GM12865 (cell line): ENCODE data around the gene NEDD9.
A peak's percentile ranks its signal among the peaks of the same experiment; 100 is the strongest.

Experiments
- DNase-seq: peaks from one replicate; pipeline ENCODE4 v3.0.0; 2010; ENCODE audit warnings: low read depth
- H3K4me3 ChIP-seq: 2 replicates; pipeline ENCODE4 v1.5.1; 2011; ENCODE audit warnings: mild to moderate bottlenecking, low read depth, low read length, control low read depth
- TF ChIP-seq, protein P1 (sequence below): IDR thresholded peaks from 2 replicates; pipeline ENCODE4 v1.5.1; 2011; ENCODE audit warnings: low read length, control low read depth, low read depth, inconsistent platforms; ENCODE audit not compliant: insufficient read depth; ENCODE audit errors: missing control alignments

The NEDD9 gene, protein sequence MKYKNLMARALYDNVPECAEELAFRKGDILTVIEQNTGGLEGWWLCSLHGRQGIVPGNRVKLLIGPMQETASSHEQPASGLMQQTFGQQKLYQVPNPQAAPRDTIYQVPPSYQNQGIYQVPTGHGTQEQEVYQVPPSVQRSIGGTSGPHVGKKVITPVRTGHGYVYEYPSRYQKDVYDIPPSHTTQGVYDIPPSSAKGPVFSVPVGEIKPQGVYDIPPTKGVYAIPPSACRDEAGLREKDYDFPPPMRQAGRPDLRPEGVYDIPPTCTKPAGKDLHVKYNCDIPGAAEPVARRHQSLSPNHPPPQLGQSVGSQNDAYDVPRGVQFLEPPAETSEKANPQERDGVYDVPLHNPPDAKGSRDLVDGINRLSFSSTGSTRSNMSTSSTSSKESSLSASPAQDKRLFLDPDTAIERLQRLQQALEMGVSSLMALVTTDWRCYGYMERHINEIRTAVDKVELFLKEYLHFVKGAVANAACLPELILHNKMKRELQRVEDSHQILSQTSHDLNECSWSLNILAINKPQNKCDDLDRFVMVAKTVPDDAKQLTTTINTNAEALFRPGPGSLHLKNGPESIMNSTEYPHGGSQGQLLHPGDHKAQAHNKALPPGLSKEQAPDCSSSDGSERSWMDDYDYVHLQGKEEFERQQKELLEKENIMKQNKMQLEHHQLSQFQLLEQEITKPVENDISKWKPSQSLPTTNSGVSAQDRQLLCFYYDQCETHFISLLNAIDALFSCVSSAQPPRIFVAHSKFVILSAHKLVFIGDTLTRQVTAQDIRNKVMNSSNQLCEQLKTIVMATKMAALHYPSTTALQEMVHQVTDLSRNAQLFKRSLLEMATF

DNA sequence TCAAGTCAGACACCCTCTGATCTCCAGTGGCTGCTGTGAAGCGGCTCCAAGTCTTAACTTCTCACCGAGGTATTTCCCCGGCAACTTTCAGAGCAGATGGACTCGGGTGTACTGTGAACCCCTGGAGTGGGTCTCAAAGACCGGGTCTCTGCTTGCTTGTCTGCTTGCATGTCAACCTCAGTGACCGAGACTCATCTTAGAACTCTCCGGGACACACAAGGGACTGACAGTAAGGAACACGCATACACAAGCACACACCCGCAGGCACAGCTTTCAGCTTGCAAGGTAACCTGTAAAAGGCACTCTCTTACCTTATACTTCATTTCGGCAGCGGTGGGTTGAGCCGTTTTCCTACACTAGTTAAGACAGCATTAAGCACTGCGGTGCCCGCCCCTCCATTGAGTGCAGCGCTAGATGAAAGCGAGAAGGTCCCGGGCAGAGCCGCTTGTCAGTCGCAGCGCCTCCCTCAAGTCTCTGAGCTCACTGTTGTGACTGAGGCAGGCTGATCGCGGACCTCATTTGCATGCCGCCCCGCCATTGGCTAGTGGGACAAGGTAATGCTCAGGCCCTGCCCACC lies at the start of gene NEDD9:
TSS of gene NEDD9 (minus strand) at position 476 of the 577 bp plus-strand sequence. CDS start at position 323, 153 bp downstream.
- TF ChIP-seq, protein P1, sequence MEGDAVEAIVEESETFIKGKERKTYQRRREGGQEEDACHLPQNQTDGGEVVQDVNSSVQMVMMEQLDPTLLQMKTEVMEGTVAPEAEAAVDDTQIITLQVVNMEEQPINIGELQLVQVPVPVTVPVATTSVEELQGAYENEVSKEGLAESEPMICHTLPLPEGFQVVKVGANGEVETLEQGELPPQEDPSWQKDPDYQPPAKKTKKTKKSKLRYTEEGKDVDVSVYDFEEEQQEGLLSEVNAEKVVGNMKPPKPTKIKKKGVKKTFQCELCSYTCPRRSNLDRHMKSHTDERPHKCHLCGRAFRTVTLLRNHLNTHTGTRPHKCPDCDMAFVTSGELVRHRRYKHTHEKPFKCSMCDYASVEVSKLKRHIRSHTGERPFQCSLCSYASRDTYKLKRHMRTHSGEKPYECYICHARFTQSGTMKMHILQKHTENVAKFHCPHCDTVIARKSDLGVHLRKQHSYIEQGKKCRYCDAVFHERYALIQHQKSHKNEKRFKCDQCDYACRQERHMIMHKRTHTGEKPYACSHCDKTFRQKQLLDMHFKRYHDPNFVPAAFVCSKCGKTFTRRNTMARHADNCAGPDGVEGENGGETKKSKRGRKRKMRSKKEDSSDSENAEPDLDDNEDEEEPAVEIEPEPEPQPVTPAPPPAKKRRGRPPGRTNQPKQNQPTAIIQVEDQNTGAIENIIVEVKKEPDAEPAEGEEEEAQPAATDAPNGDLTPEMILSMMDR = no peak
- peak within 1 kb of the TSS; percentile 64 for H3K4me3 ChIP-seq
- peak; percentile 96 for DNase-seq

DNA sequence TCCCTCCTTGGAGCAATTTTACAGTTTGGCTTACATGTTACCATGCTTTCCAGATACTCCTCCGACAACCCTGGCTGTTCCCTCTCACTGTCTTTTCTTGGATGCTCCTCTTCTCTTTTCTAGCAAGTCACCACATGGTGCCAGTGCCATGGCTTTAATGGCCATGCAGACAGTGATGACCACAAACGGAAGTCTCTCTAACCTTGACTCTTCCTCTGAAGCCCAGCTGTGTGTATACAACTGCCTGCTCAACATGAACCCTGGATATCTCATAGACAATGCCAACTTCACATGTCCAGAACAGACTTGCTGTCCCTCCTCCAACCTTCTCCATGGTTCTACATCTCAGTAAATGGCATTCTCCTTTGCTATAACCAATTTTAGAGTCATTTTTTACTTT lies 49.8 kb upstream of the NEDD9 start:
- no peak overlapping the region for H3K4me3 ChIP-seq
- no peak for DNase-seq
- TF ChIP-seq, protein P1 = no peak

DNA sequence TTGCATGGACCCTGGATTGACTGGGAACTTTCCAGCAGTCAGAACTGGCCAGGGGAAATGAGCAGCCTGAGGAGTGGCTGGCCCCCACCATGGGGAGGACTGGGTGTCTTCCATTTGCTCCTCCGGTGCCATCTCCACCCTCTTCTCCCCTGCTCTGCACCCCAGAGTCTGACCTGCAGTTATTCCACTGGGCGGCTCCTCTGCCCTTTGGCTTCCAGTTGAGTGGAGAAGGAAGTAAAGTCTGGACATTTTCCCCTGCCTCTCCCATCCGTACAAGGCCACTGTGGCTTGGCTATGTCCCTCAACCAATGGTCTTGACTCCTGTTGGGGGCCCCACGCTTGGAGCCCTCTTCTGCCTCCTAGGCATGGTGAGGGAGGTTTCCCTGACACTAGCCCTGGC lies 47.9 kb upstream of the NEDD9 start:
- no peak for DNase-seq
- TF ChIP-seq, protein P1 = no peak
- H3K4me3 ChIP-seq = no peak overlapping the region

DNA sequence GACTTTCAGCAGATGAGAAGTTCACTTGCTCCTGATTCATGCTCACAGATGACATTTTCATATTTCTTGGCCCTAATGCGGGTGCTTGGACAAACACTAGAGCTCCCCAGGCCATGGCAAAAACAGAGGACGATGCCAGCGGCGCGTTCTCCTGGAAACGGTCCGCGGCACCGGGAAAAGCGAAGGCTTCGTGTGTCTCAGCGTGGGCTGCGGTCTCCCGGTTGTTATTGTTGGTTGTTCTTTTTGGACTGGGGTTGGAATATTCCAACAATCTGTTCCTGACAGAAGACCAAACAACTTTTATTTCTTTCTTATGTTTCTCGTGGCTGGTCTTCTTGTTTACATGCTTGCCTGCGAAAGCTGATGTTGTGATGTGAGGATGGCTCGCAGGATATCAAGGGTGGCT lies 46.8 kb upstream of the NEDD9 start:
- no peak for DNase-seq
- TF ChIP-seq, protein P1 = no peak
- H3K4me3 ChIP-seq = no peak overlapping the region

DNA sequence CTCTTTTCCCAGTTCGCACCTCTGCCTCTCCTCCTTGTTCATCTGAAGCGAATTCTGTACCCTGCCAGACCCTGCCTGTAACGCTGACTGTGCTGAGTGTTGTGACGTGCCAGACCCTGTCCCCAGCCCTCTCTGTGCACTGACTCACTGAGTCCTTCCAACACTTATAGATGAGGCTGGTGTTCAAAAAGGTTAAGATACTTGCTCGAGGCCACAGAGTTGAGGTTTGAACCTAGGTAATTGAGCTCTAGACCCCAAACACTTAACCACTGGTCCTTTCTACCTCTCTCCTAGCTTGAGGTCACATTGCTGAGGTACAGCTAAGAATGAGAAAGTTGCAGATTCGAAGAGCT lies 45.7 kb upstream of the NEDD9 start:
- peak; percentile 74 for DNase-seq
- TF ChIP-seq, protein P1 = no peak
- H3K4me3 ChIP-seq = peak overlapping the region; percentile 39

DNA sequence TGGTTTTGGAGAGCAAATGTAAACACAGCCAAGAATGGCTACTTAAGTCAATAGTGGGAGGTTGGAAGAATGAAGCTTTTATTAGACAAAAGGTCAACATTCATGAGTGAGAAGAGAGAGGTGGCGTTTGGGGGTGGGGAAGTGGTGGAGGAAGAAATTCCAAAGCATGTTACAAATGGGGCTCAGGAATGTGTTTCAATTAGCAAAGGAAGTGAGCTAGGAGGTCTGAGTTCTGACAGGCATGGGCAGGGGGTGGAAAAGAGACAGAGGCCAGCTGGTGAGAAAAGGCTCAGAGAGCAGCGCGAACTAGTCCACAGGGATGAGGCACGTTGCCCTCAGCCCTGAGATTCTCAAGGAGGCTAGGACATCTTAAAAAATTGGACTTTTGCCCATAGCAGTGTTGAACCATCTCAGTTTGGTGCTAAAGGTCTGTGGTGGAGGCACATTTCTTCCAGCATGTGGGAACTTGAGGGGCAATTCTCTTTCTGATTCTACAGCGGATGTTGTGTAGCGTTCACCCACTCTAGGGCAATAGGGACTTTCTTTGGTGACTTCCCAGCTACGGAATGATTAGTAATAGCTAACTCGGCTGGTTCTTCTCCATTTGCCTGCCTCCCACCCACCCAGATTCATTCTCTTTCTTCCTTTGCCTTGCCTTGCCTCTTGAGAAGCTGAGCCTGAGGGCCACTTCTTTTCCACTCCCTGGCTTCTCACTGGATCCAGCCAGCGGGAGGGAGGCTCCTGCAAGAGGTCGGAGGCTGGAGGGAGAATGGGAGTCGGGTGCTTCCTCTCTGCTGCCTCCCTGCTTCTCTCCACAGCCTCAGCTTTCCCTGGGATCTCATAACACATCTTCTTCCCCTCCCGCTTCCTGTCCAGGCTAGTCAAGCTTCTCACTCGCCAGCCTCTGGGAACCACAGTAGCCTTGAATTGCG lies 45.1 kb upstream of the NEDD9 start:
- H3K4me3 ChIP-seq = peak overlapping the region; percentile 39
- TF ChIP-seq, protein P1 = no peak
- DNase-seq = peak; percentile 88
